GM21529 (cell line): ENCODE measurements around the gene AREG.

Experiments used
- ATAC-seq: cut with Tn5 transposase; IDR thresholded peaks from one replicate; pipeline ENCODE4 v1.9.1; 2021; ENCODE audit not compliant: unreplicated experiment

AREG gene

DNA sequence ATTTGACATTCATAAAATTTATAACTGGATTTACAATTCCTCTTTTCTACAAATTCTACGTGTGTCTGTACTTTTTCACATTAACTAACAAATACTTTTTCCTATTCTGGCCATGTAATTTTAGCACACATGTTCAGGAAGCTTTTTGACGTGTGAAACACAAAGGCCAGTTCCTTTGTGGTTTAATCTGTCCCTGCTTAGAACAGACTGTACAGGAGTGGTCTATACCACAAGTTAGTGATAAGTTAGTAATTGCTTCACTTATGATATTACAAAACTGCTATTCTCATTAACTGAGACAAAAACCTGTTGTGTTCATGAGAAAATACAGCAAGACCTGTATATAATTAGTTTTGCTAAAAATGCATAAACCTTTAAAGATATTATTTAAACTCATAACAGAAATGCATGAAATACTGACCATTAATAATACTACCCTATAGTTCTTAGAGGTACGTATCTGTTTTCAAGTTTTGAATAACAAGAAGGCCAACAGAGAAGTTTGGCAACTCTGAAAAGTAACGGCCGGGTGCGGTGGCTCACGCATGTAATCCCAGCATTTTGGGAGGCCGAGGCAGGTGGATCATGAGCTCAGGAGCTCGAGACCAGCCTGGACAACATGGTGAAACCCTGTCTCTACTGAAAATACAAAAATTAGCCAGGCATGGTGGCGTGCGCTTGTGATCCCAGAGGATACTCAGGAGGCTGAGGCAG lies 13.7 kb upstream of the AREG start:
- ATAC-seq, result peak; percentile 52

DNA sequence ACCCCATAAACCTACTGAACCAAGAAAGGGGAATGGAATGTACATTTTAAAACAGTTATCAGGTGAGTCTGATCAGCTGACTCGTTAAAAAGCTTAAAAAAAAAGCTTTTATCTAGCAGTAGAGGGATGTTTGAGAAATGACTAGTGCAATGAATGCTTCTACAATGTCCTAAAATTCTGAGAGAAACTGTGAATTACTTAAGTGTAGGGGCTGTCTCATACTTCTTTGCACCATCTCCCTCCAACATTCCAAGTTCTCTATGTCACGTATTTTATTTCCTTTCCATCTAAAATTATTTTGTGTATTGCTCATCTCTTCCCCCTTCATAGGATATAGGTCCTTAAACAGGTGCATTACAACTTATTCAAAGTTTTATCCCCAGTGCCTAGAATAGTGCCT lies 11.9 kb upstream of the AREG start:
- ATAC-seq, result no peak

DNA sequence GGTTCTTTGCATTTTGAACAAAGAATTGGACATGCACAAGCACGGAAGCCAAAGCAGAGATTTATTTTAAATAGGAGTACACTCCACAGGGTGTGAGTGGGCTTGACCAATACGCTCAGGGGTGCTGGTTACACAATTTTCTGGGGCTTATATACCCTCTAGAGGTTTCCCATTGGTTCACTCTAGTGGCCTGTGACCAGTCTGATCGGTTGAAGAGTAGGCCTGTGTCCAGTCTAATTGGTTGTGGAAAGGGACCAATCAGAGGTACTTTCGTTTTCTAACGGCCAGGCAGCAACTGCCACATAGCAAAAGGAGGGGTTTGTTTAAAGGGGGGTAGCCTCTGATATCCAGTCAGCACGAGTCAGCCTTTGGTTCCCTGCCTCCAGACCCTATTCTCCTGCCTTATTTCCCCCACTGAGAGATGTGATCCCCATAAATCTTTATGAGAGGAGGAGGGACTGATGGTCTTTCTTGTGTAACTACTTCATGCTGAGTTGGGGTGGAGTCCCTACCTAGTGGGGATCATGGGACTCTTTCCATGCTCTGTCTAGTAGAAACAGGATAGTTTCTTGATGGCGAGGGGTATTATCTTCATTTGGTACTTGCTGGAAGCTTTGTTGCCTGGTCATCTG lies 11.3 kb upstream of the AREG start:
- ATAC-seq, result no peak

DNA sequence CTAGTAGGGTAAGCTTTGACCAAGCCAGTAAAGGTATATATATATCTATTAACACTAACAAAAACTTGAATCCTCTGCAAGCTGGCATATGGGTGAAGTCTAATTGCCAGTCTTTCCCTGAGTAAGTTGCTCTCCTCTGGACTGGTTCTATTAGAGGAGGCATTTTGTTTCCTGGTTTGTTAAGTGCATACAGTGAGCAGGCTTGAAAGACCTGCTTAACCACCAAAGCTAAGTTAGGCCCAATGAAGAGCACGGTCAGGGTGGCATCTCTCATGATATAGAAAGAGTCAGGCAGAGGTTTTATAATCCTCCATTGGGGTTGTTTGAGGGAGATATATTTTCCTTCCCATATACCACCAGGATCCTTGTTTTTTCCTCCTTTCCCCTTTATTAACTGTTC lies 9.6 kb upstream of the AREG start:
- ATAC-seq, result no peak

DNA sequence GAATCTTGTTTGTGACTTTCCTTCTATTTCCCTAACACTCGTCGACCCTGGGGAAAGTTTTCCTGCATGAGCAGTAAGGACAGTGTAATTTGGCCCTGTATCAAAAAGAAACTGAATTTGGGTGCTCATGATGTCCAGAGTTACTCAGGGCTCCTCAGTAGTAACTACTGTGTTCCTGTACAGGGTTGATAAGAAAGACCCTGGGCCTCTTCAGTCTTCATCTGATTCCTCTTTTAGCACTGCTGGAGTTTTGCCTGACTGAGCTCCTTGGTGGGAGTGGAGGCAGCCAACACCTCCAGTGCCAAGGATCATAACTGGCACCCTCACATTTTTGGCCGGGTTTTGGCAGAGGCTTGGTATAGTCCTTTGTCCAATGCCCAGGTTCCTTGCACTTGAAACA lies 7.1 kb upstream of the AREG start:
- no peak for ATAC-seq

DNA sequence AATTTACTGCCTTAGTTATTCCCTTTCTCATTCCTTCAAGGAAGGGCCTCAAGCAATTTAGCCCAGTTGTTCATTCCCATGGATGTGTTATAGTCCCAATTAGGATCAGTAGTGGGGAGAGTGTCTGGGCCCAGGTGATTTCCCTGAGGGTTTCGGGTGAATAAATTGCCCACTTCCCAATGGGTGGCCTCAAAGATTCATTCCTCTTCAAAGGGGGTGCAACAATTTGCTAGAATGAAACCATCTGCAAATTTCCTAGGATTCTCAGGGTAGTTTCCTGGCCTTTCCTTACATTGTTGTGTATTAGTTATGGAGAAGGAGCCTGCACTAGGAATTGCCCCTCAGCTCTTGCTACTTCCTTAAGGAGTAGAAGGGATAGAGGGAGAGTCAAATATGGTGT lies 6.3 kb upstream of the AREG start:
- no peak for ATAC-seq

DNA sequence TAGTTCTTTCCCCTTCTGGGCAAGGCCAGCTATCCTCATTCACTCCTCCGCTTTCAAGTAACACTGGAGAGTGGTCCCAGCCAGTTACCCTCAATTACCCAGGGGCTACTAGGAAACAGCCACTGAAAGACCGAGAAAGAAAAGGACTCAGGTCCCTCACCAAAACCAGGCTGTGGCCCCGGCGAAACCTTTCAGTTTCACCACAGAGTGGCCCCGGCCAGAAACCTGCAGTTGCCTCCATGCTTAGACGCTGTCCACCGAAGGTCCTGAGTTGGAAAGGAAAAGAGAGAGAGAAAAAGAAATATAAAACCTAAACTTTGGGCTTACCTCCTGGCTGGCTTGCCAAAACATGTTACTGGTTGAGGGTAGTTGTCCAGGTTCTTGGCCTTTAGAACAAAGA lies 5.0 kb upstream of the AREG start:
- no peak for ATAC-seq

DNA sequence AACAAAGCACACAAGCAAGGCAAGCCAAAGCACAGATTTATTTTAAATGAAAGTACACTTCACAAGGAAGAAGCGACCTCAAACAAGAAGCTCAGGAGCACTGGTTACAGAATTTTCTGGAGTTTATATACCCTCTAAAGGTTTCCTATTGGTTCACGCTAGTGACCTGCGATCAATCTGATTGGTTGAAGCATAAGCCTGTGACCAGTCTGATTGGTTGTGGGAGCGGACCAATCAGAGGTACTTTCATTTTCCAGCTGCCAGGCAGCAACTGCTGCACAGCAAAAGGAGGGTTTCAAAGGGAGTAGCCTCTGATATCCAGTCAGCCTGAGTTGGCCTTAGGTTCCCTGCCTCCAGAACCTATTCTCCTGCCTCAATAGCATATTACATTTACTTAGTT lies 4.6 kb upstream of the AREG start:
- ATAC-seq, result no peak

DNA sequence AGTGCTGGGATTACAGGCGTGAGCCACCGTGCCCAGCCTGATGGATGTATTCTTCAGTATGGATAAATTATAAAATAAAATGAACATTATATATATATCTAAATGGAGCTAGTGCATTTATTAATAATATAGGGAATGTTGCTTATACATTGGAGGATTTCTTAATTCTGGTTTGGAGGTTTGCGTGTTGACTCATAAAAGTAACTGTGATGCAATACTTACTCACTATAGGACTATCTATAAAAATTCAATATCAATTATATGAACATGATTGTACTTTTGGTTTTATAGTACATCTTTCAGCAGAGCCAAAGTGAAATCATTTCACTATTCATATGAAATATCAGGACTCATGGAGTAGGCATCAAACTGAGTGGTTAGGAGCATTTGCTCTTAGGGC lies 3.2 kb upstream of the AREG start:
- no peak for ATAC-seq

DNA sequence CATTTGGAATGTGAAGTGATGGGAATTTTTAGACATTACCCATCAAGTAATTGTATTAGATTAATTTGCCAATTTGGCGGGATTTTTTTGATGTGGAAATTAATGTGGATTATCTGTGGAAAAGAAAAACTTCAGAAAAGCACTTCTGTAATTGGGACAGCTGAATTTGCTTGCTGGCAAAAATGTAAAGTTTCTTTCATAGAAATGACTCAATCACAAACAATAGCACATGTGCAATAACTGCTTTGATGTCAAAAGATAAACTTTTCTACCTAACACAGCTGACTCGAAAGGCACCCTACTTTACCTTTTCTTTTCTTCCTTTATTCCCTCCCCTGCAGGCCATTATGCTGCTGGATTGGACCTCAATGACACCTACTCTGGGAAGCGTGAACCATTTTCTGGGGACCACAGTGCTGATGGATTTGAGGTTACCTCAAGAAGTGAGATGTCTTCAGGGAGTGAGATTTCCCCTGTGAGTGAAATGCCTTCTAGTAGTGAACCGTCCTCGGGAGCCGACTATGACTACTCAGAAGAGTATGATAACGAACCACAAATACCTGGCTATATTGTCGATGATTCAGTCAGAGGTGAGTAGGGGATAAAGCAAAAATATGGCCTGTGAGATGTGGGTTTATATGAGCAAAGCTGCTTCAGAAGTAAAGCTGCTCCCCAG lies 1.4 kb downstream of the AREG start:
- no peak for ATAC-seq

DNA sequence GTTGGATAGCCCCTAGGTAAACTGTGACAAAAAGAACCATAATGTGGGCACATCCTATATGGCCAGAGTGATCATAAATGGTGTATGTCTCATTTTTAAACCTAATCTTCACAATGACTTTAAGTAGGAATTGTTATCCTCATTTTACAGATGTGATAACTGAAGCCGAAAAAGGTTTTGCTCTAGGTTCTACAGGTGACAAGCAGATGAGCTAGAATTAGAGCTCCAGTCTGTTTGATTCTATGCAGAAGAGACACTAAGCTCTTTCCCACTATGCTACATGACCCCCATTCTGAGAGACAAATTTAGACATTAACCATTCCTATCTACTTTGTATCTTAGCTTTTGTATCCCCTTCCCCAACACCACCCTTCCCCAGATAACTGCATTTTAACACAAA lies 2.0 kb downstream of the AREG start:
- ATAC-seq, result no peak

DNA sequence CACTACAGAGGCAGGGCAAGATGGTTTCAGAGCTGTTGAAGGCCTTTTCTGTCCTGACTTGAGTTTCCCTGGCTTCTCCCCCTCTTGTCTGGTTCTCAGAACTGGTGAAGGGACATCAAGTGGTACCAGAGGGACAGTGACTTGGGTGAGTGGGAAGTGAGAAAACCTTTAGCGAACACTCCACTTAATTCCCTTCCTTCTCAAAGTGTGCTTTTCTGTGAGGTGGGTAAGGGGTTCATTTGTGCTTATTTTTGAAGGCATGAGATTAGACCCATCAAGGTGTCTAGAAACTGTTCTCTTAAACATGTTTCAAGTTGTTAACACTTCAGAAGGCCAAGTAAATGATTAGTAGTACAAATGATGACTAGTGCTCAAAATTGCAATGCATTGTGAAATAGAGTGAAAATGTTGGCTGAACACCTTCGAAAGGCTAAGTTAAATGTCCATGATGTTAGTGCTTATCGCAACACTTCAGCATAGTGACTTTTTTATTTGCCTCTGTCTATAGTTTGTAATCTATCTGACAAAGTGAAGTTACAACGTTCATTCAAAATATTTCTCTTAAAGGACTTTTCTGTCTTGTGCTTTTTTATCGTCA lies 2.8 kb downstream of the AREG start:
- no peak for ATAC-seq

DNA sequence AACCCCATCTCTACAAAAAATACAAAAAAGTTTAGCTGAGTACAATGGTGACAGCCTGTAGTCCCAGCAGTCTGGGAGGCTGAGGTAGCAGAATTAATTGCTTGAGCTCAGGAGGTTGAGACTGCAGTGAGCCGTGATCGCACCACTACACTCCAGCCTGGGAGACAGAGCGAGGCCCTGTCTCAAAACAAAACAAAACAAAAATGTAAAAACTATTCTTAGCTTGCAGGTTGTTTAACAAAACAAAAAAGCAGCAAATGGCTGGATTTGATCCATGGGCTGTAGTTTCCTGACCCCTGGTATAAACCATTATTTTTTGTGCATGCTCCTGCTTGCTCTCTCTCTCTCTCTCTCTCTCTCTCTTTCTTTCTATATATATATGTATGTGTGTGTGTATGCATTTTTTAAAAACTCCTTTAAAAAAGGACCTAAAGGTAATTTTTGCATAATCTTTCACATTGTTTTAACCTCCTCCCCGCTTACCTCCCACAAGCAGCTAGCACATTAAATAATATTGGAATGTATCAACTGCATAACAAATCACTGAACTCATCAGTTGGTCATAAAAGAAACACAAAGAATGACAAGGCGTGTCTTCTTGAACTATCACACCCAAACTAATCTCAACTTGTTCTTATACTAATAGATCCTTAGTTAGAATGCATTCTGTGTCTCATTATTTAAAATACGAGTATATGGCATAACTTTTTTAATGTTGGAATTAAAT lies 4.8 kb downstream of the AREG start:
- no peak for ATAC-seq

DNA sequence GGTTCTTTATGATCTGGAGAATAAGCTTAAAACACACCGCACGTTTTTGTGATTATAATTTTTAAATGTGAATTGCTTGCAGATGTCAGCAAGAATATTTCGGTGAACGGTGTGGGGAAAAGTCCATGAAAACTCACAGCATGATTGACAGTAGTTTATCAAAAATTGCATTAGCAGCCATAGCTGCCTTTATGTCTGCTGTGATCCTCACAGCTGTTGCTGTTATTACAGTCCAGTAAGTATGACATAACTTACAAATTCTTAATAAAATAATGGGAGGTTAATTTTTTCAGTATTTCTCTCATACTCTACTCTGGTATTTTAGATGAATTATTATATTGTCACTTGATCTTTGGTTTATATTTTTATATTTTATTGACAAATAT lies 5.4 kb downstream of the AREG start:
- no peak for ATAC-seq

DNA sequence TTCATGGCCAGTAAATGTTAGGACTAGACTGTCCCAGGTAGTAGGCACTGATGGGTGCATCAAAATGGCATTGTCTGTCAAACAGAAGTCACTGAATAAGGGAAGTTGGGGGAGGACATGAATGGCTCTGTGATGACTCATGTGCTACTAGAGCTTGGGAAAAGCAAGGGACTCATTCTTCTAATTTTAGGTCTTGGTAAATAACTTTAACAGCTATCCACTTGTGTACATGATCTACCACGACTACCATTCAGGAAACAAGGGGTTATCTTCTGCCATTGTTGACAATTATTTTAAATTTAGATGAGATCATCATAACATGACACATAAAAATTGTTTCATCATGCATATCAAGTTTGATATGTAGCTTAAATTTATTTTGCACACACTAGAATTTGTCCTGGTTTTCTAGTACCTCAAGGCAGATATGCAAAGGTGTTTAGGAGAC lies 6.3 kb downstream of the AREG start:
- ATAC-seq, result no peak

DNA sequence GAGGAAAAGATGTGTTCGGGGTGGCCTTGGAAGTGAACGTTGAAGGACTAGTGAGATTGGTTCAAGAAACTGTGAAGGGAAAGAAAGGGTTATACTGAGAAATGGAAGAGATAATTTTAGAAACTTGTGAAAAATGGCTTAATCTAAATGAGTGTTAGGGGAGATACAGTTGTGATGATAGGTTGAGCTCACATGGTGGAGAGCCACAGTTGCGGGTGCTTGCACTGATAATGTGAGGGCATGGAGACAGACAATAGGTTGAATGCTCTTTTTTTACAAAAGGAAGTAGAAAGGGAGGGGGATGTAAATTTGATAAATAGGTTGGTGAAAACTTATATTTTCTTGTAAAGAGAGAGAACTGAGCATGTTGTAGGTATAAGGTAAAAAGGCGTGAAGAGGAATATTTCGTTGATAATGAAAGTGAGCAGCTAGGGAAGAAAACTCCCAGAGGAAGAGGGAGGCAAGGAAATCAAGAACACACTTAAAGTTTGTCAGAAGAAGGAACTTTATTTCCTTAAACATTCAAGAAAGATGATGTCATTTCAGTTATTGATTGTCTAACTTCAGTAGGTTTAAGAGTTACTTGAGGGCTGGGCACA lies 8.2 kb downstream of the AREG start:
- ATAC-seq, result no peak

DNA sequence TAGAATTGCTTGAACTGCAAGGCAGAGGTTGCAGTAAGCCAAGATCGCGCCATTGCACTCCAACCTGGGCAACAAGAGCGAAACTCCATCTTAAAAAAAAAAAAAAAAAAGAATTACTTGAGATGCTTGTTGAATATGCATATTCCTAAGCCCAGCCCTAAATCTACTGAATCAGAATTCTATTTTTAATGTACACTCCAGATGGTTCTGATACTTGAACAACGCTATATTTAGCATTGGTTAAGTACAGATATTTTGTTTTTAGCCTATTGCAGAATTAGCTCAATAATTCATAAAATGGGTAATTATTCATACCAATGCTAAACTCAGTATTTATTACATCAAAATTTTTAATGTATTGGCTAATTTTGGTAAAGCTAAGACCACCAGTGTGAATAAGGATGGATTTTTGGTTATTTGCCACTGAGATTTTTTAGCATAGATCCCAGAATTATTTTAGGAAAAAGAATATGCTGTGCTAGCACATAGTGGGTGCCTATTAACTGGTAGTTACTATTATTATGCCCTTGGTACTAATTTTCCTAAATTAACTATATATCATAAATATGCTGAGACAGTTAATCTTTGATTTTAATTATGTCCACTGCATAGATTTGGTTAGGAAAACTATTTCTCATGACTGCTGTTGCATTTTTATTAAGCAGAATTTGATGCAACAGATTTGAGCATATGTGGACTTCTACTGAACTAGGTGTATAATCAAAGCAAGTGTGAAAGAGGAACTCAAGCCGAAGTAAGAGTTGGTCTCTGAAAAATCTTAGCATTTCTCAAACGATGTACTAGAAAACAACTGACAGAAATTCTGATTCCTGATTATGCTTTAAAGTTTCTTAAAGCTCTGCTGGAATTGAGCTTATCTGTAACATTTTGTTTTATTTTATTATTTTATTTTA lies 9.2 kb downstream of the AREG start:
- ATAC-seq, result no peak

DNA sequence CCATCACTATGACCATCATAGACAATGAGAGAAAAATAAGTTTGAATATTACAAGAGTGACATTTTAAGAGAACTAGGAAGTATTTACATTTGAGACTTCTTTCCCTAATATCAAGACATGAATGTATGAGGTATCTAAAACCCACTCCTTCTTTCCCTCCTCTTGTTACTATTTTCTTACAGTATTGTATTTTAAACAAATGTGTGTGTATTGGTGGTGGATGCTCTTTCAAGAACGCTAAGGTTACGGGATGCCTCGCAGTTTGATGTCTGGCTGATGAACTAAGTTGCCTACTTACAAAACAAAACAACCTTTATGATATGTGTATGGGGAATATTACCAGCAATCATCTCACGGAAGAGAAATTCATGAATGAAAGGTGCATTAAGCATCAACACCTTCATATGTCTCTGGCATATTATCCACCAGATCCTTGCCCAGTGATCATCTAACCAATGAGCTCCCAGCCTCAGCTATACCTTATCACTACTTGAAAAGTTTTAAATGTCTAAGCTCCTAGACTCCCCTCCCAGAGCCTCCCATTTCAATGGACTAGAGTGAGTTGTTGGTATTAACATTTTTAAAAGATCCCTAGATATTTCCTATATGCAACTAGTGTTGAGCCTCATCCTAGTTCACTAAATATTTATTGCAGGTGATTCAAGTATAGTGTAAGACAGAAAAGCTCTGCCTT lies 10.6 kb downstream of the AREG start:
- no peak for ATAC-seq

DNA sequence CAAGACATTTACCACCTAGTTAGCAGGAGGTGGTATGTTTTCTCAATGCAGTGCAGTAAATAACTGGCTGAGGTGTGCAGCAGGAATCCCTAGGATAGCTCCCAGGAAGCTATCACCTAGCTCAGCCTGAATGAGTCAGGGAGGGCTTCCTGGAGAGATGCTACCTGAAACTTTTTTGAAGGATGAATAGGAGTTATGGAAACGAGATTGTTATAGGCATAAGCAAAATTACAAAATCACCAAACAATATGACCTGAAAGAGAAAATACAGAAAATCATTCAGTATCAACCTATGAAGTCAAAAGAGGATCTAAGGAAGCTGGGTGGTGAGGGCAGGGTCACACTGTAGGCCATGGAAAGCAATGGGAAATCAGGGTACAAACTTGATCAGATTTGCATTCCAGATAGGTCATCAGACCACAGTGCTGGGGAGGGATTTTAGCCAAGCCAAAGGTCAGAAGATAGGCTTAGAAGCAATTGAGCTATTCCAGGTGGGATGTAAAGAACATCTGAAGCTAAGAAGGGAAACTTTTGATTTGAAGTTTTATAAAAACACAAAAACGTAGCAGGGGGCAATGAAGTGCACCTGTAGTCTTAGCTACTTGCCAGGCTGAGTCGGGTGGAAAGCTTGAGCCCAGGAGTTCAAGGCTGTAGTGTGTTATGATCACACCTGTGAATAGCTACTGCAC lies 11.3 kb downstream of the AREG start:
- no peak for ATAC-seq
